Kidney (tissue), 14 donors: ENCODE results near the gene GFPT2. TPM values are rescaled to one million over a fixed set of nuclear protein-coding genes. Genes with fewer than 3 reads are reported as not detected.
A peak's percentile ranks its signal among the peaks of the same experiment; 100 is the strongest.

Source experiments
- DNase-seq, 5 donors: peaks; one replicate each; pipeline ENCODE4 v3.0.0-alpha.2; 2013 to 2020
- FAIRE-seq: peaks from 2 replicates; lab custom pipeline; 2012; peaks lifted over from hg19 to GRCh38; lab: Jason Lieb, UNC
- H3K27ac ChIP-seq, 2 donors: one replicate each; pipeline ENCODE4 v1.7.0; 2013; ENCODE audit warnings: low read depth in 2 of 2, low read length in 2 of 2, inconsistent platforms in 1 of 2
- H3K27me3 ChIP-seq: one replicate; pipeline ENCODE4 v1.7.1; 2013; ENCODE audit warnings: low read length, inconsistent platforms; ENCODE audit not compliant: control insufficient read depth, insufficient read depth
- H3K36me3 ChIP-seq, 3 donors: one replicate each; pipeline versions ENCODE4 v1.7.0 to v1.7.1; 2013; ENCODE audit warnings: low read length in 3 of 3, control low read depth in 1 of 3, inconsistent platforms in 1 of 3; ENCODE audit not compliant: insufficient read depth in 3 of 3, control insufficient read depth in 2 of 3
- H3K4me1 ChIP-seq, 3 donors: one replicate each; pipeline versions ENCODE4 v1.7.0 to v1.7.1; 2013; ENCODE audit warnings: low read length in 3 of 3, inconsistent platforms in 1 of 3, low read depth in 1 of 3; ENCODE audit not compliant: control insufficient read depth in 2 of 3, insufficient read depth in 2 of 3
- H3K4me3 ChIP-seq, 3 donors: one replicate each; pipeline versions ENCODE4 v1.7.0 to v1.8.1; 2013; ENCODE audit warnings: low read length in 3 of 3, control low read depth in 1 of 3, inconsistent platforms in 1 of 3
- H3K9ac ChIP-seq, 3 donors: one replicate each; pipeline versions ENCODE4 v1.7.0 to v1.7.1; 2013; ENCODE audit warnings: low read length in 3 of 3, control low read depth in 1 of 3, inconsistent platforms in 1 of 3
- H3K9me3 ChIP-seq, 3 donors: one replicate each; pipeline versions ENCODE4 v1.7.0 to v1.7.1; 2013; ENCODE audit warnings: low read length in 3 of 3, control low read depth in 1 of 3, inconsistent platforms in 1 of 3; ENCODE audit not compliant: control insufficient read depth in 2 of 3, insufficient read depth in 1 of 3
- intact Hi-C: fragments of 100-400 bp; cut with DNase I; formaldehyde crosslinking; loops from one replicate; pipeline ENCODE4 v1.11.1; 2022
- polyA plus RNA-seq: library from polyadenylated mRNA; stranded (reverse); fragments of 350-450 nt; fragmentation: Illumina TruSeq; extraction: RNeasy Lipid Tissue Mini Kit (QIAGEN cat#74804); gene quantifications from one replicate; pipeline ENCODE4 v1.2.3, GENCODE V29; 2014; ENCODE audit warnings: low read depth, low replicate concordance; ENCODE audit not compliant: insufficient read depth
- total RNA-seq: library from RNA; stranded (reverse); fragmentation: NEBNext Ultra II Directional; extraction: Animal tissue kit (Norgen Biotek cat#: 25700); gene quantifications from one replicate; pipeline ENCODE4 v1.2.1, GENCODE V29; 2021
- TF ChIP-seq, protein P1 (sequence below): IDR thresholded peaks from 3 replicates; pipeline ENCODE4 v1.5.1; 2012; ENCODE audit warnings: mild to moderate bottlenecking, moderate library complexity, borderline replicate concordance; ENCODE audit not compliant: insufficient read depth; ENCODE audit errors: extremely low read depth
- donor health status: control.
- donor health status: control.
- donor health status: control.
- donor health status: control.
- donor health status: control.
- donor health status: DM: yes; HTN: yes; CAD: no.
- donor health status: Normal renal cell carcinoma (clear cell type).

GFPT2 gene
- total and polyA plus RNA-seq, 2 donors from 2014 or later = 2.7 to 15.9 TPM

DNA sequence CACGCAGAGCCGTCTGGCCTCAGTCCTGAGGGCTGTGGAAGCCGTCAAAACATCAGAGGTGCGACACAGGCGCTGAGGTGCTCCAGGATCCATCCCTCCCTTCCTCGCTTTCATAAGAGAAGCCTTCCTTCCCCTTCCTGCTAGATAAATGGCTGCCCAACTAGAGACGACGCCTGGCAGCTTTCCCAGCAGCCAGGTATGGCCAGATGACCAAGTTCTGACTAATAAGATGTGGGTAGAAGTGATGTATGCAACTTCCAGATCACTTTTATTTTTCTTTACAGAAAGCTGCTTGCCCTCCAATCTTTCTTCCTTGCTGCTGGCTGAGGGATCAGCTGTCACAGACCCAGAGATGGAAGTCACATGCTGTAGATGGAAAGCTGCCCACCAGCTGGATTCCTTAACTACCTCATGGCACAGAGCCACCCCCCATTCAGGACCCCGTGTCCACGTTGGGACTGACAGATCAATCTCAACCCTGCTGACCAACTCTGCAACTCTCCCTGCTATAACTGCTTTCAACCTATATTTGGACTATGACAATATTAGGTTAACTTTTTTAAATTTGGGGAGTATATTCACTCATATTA is 70.0 kb downstream of the GFPT2 start:
- no peak overlapping the region for H3K4me3 ChIP-seq
- peaks cover under 1 to 10% (median 4%) of the 10 kb centered on the region in 3 donors for H3K36me3 ChIP-seq
- DNase-seq = peak in 1 of 5 donors; percentile 43
- intact Hi-C loops = no loop called here
- no peaks in the 10 kb centered on the region for H3K27me3 ChIP-seq
- H3K9me3 ChIP-seq = no peaks in the 10 kb centered on the region
- H3K27ac ChIP-seq = no peak overlapping the region
- no peak for FAIRE-seq
- H3K9ac ChIP-seq = no peak overlapping the region
- TF ChIP-seq, protein P1, sequence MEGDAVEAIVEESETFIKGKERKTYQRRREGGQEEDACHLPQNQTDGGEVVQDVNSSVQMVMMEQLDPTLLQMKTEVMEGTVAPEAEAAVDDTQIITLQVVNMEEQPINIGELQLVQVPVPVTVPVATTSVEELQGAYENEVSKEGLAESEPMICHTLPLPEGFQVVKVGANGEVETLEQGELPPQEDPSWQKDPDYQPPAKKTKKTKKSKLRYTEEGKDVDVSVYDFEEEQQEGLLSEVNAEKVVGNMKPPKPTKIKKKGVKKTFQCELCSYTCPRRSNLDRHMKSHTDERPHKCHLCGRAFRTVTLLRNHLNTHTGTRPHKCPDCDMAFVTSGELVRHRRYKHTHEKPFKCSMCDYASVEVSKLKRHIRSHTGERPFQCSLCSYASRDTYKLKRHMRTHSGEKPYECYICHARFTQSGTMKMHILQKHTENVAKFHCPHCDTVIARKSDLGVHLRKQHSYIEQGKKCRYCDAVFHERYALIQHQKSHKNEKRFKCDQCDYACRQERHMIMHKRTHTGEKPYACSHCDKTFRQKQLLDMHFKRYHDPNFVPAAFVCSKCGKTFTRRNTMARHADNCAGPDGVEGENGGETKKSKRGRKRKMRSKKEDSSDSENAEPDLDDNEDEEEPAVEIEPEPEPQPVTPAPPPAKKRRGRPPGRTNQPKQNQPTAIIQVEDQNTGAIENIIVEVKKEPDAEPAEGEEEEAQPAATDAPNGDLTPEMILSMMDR = no peak
- no peaks in the 10 kb centered on the region for H3K4me1 ChIP-seq

DNA sequence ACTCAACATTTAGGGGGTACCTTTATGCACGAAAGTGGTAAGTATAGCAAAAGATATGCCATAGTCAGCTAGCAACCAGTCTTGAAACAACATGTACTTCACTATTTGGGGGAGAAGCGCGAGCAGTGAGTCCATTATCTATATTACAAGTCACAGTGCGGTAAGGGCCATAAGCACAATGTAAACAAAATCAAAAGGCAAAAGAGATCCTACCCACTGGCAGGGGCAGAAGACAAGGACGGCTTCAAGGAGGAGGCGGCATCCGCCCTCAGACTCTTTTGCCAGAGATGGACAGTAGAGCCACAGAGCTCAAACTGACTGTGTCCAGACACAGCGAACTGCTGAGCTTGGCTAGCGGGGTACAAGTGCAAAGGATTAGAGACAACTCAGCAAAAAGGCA is 70.9 kb downstream of the GFPT2 start:
- intact Hi-C loops = no loop called here
- no peaks in the 10 kb centered on the region for H3K4me1 ChIP-seq

DNA sequence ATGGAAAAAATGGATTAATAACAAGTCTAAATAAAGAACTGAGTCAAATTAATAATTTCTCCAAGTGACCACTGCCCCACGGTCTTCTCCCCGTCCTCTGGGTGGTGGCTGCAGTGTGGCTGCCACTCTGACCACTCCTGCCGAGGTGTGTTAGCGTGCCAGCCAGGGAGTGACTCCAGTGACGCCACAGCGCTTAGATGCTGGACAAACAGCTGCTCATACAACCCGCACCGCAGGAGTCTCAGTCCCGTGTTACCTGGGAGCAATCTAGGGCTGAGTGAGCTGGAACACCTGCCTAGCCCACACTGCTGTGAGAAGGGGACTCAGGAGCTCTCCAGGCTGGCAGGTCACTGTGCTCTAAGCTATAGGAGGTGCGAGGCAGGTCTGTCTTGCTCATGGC is 71.4 kb downstream of the GFPT2 start:
- Histone ChIP-seq H3K4me3 (no peak overlapping the region), H3K27ac (no peak overlapping the region), H3K9me3 (peaks cover 0 to 5% (median 0%) of the 10 kb centered on the region in 3 donors), H3K36me3 (peaks cover 2 to 16% (median 6%) of the 10 kb centered on the region in 3 donors), H3K9ac (no peak overlapping the region), H3K27me3 (no peaks in the 10 kb centered on the region), H3K4me1 (no peaks in the 10 kb centered on the region)
- intact Hi-C loops = no loop called here
- FAIRE-seq = no peak
- TF ChIP-seq, protein P1 = no peak
- no peak for DNase-seq

More for the DNA sequence above, 70.9 kb downstream of the GFPT2 start:
- Histone ChIP-seq H3K36me3 (peaks cover 2 to 11% (median 6%) of the 10 kb centered on the region in 3 donors), H3K27me3 (no peaks in the 10 kb centered on the region), H3K4me3 (no peak overlapping the region), H3K9me3 (peaks cover 0 to under 1% (median 0%) of the 10 kb centered on the region in 3 donors), H3K9ac (no peak overlapping the region), H3K27ac (no peak overlapping the region)
- TF ChIP-seq, protein P1 = no peak
- no peak for DNase-seq
- FAIRE-seq = no peak
